ENCODE measurements around the gene ADAMTS3. TPM values are rescaled to one million over a fixed set of nuclear protein-coding genes. Genes with fewer than 3 reads are reported as not detected.

Gene ADAMTS3
- total RNA-seq, 1 donor from 2014 or later: 0.10 TPM

GRCh38 chr4:72602396-72603376 is 33.7 kb upstream of the ADAMTS3 start:
- peaks cover 3% of the 10 kb centered on the region for H3K9me3 Mint-ChIP-seq (ENCODE audit: unreplicated experiment)
- H3K27ac Mint-ChIP-seq (ENCODE audit: unreplicated experiment): no peak overlapping the region
- no peak for TF ChIP-seq CTCF (IDR thresholded peaks at IDR 0.05; ENCODE audit: partially characterized antibody, unreplicated experiment)
- no peak for DNase-seq
- no peaks in the 10 kb centered on the region for H3K4me1 Mint-ChIP-seq (ENCODE audit: low read depth, unreplicated experiment)
- no peaks in the 10 kb centered on the region for H3K27me3 Mint-ChIP-seq (ENCODE audit: unreplicated experiment)
- peaks cover 7% of the 10 kb centered on the region for H3K36me3 Mint-ChIP-seq (ENCODE audit: unreplicated experiment)
- no peak overlapping the region for H3K4me3 Mint-ChIP-seq (ENCODE audit: unreplicated experiment)

- Mint-ChIP-seq H3K4me1 (ENCODE audit: low read depth, unreplicated experiment) (no peaks in the 10 kb centered on the region), H3K36me3 (ENCODE audit: unreplicated experiment) (no peaks in the 10 kb centered on the region), H3K9me3 (ENCODE audit: unreplicated experiment) (no peaks in the 10 kb centered on the region), H3K4me3 (ENCODE audit: unreplicated experiment) (no peak overlapping the region), H3K27ac (ENCODE audit: unreplicated experiment) (no peak overlapping the region), H3K27me3 (ENCODE audit: unreplicated experiment) (no peaks in the 10 kb centered on the region)
- TF ChIP-seq CTCF (IDR thresholded peaks at IDR 0.05; ENCODE audit: partially characterized antibody, unreplicated experiment): no peak
- DNase-seq: no peak
Observed at GRCh38 chr4:72591547-72592454, 22.8 kb upstream of the ADAMTS3 start.

GRCh38 chr4:72587334-72587733 is 18.3 kb upstream of the ADAMTS3 start:
- Mint-ChIP-seq H3K27me3 (ENCODE audit: unreplicated experiment) (no peaks in the 10 kb centered on the region), H3K27ac (ENCODE audit: unreplicated experiment) (no peak overlapping the region), H3K4me1 (ENCODE audit: low read depth, unreplicated experiment) (no peaks in the 10 kb centered on the region), H3K4me3 (ENCODE audit: unreplicated experiment) (no peak overlapping the region), H3K36me3 (ENCODE audit: unreplicated experiment) (no peaks in the 10 kb centered on the region), H3K9me3 (ENCODE audit: unreplicated experiment) (no peaks in the 10 kb centered on the region)
- no peak for TF ChIP-seq CTCF (IDR thresholded peaks at IDR 0.05; ENCODE audit: partially characterized antibody, unreplicated experiment)
- no peak for DNase-seq

GRCh38 chr4:72582853-72583252 is 13.8 kb upstream of the ADAMTS3 start:
- Mint-ChIP-seq H3K9me3 (ENCODE audit: unreplicated experiment) (no peaks in the 10 kb centered on the region), H3K36me3 (ENCODE audit: unreplicated experiment) (no peaks in the 10 kb centered on the region), H3K27ac (ENCODE audit: unreplicated experiment) (no peak overlapping the region), H3K4me3 (ENCODE audit: unreplicated experiment) (no peak overlapping the region), H3K27me3 (ENCODE audit: unreplicated experiment) (no peaks in the 10 kb centered on the region), H3K4me1 (ENCODE audit: low read depth, unreplicated experiment) (no peaks in the 10 kb centered on the region)
- no peak for DNase-seq
- no peak for TF ChIP-seq CTCF (IDR thresholded peaks at IDR 0.05; ENCODE audit: partially characterized antibody, unreplicated experiment)
